Measurements from ENCODE around the gene DEPDC1.

GRCh38 chr1:68525781-68526180 lies 28.9 kb upstream of the DEPDC1 start:
- TF ChIP-seq POLR2A (IDR thresholded peaks at IDR 0.05; ENCODE audit: low read depth, low read length): no peak
- no peak for TF ChIP-seq TAF1 (IDR thresholded peaks at IDR 0.05; ENCODE audit: low read depth, low read length)

Measured in GM12891 (cell line).